ENCODE results near the gene OMG. TPM values are rescaled to one million over a fixed set of nuclear protein-coding genes. Genes with fewer than 3 reads are reported as not detected.

OMG gene
- polyA plus RNA-seq, 1 donor = 1.0 TPM

DNA sequence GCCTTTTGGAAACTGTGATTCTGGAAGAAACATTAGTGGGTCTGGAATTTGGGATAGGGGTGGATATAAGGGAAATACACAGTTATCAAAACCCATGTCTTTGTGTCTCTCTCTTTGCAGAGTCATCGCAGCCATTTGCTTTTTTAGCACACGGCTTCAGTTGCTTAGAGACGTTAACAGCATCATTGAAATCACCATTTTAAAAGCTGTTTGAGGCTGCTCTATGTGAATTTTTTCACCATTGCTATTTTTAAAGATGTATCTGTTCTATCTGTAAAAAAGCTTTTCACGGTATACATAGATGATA lies 47.3 kb downstream of the OMG start:
- no peak overlapping the region for H3K4me3 ChIP-seq (ENCODE audit: low read length)
- H3K4me1 ChIP-seq (ENCODE audit: control insufficient read depth, insufficient read depth, low read length) = peaks cover 8% of the 10 kb centered on the region
- no peaks in the 10 kb centered on the region for H3K9me3 ChIP-seq (ENCODE audit: control insufficient read depth, low read depth, low read length)
- no peak overlapping the region for H3K27ac ChIP-seq (ENCODE audit: low read length)
- peaks cover 16% of the 10 kb centered on the region for H3K36me3 ChIP-seq (ENCODE audit: control insufficient read depth, insufficient read depth, low read length)
- 100% methylated on average over 1 of the region's 4 CpGs for WGBS (ENCODE audit: insufficient coverage, low lambda C conversion rate)
- H3K27me3 ChIP-seq (ENCODE audit: control insufficient read depth, insufficient read depth, low read length) = no peaks in the 10 kb centered on the region
- no peak for DNase-seq

DNA sequence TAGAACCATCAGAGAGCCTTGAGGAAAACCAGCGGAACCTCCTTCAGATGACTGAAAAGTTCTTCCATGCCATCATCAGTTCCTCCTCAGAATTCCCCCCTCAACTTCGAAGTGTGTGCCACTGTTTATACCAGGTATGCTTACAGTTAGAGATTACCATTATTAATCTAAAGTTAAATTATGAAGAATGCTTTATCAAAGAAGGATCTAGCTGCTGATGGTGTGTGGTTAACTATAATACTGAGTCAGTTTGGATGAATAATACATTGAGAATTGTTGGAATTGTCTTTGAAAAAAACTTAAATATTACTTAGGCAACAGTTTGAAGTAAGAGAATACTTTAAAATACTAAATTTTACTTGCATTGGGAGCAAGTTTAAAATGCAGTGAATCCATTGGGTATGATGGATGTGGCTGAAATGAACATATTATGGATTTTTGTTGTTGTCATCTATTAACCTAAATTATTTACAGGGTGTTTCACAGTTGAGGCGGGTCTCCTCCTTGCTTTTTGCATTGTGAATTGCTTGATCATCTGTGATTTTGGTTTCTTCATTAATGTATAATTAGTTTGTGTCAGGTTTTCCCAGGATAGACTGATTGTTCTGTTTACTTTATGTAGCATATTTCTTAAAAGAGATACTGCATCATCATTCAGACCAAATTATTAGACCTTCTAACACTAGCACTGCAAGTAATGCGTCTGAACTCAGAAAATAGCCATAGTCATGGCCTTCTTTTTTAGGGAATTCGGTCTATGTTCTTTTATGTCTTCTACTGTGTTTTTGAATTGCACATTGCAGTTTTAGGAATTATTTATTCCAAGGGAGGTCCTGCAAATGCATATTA lies 47.8 kb downstream of the OMG start:
- H3K27ac ChIP-seq (ENCODE audit: low read length) = no peak overlapping the region
- H3K9me3 ChIP-seq (ENCODE audit: control insufficient read depth, low read depth, low read length) = no peaks in the 10 kb centered on the region
- H3K27me3 ChIP-seq (ENCODE audit: control insufficient read depth, insufficient read depth, low read length) = no peaks in the 10 kb centered on the region
- peaks cover 8% of the 10 kb centered on the region for H3K4me1 ChIP-seq (ENCODE audit: control insufficient read depth, insufficient read depth, low read length)
- peaks cover 22% of the 10 kb centered on the region for H3K36me3 ChIP-seq (ENCODE audit: control insufficient read depth, insufficient read depth, low read length)
- H3K4me3 ChIP-seq (ENCODE audit: low read length) = no peak overlapping the region
- 100% methylated on average over 3 of the region's 5 CpGs for WGBS (ENCODE audit: insufficient coverage, low lambda C conversion rate)
- DNase-seq = no peak

Other genes starting within 250 kb of the OMG start
- gene NF1, start 202.3 kb downstream of the OMG start, polyA plus RNA-seq = 25.9 TPM
- 7.9 TPM for gene EVI2B, start 16.8 kb upstream of the OMG start, polyA plus RNA-seq
- 3.8 TPM for gene EVI2A, start 24.4 kb upstream of the OMG start, polyA plus RNA-seq
- gene RAB11FIP4, start 94.4 kb upstream of the OMG start, polyA plus RNA-seq = 18.8 TPM